ENCODE results near the gene GLP2R.

DNA sequence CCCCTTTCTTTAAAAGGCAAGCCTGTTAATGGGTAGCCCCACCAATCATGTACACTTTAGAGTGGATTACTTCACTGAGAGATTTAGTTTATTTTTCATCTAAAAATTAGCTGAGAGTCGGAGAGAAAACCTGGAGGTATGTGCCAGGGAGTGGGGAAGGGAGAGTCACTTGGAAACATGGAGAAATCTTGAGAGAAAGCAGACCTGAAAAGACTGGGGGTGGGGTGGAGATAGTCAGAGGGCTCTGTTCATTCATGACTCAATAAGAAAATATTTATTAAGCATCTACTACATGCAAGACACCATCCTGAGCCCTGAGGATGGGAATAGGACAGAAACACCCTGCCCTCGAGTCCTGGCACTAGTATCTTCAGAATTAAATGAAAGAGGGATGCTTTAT lies 106.8 kb downstream of the GLP2R start:
- no peak for TF ChIP-seq POLR2A (IDR thresholded peaks at IDR 0.05)
- TF ChIP-seq, protein P1, sequence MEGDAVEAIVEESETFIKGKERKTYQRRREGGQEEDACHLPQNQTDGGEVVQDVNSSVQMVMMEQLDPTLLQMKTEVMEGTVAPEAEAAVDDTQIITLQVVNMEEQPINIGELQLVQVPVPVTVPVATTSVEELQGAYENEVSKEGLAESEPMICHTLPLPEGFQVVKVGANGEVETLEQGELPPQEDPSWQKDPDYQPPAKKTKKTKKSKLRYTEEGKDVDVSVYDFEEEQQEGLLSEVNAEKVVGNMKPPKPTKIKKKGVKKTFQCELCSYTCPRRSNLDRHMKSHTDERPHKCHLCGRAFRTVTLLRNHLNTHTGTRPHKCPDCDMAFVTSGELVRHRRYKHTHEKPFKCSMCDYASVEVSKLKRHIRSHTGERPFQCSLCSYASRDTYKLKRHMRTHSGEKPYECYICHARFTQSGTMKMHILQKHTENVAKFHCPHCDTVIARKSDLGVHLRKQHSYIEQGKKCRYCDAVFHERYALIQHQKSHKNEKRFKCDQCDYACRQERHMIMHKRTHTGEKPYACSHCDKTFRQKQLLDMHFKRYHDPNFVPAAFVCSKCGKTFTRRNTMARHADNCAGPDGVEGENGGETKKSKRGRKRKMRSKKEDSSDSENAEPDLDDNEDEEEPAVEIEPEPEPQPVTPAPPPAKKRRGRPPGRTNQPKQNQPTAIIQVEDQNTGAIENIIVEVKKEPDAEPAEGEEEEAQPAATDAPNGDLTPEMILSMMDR (IDR thresholded peaks at IDR 0.05) = no peak
